H1 (cell line): ENCODE results near the gene PITPNM1. TPM values are rescaled to one million over a fixed set of nuclear protein-coding genes. Genes with fewer than 3 reads are reported as not detected.

Experiments
- CTCF ChIA-PET: fragments of 300-600 bp; sonication (Branson Sonifier 250); formaldehyde crosslinking; loops from one replicate; lab custom pipeline; 2021; ENCODE audit not compliant: partially characterized antibody; lab: Charles Lee
- POLR2A ChIA-PET: fragments of 300-600 bp; sonication (Branson Sonifier 250); formaldehyde crosslinking; loops from one replicate; lab custom pipeline; 2021; ENCODE audit warnings: inconsistent platforms; ENCODE audit not compliant: partially characterized antibody; lab: Charles Lee
- DNase-seq, 2 experiments: peaks; one replicate each; pipeline versions ENCODE4 v3.0.0 to v3.0.0-alpha.2; 2010 to 2022; ENCODE audit warnings: low spot score in 2 of 2, low read depth in 1 of 2, mixed read lengths in 1 of 2
- FAIRE-seq: peaks from 2 replicates; lab custom pipeline; 2011; peaks lifted over from hg19 to GRCh38; lab: Jason Lieb, UNC
- H2AFZ ChIP-seq: 2 replicates; pipeline ENCODE4 v1.8.1; 2012; ENCODE audit warnings: low read length, inconsistent platforms
- H2AK5ac ChIP-seq: 2 replicates; pipeline ENCODE4 v1.6.1; 2013; ENCODE audit warnings: low read depth, low read length
- H2BK120ac ChIP-seq: replicated peaks from 2 replicates; pipeline ENCODE3; 2013; ENCODE audit warnings: low read depth, low read length, inconsistent platforms
- H2BK12ac ChIP-seq: 2 replicates; pipeline ENCODE4 v1.6.1; 2013; ENCODE audit warnings: low read depth, low read length
- H2BK15ac ChIP-seq: 2 replicates; pipeline ENCODE4 v1.6.1; 2013; ENCODE audit warnings: low read length
- H2BK20ac ChIP-seq: 2 replicates; pipeline ENCODE4 v1.6.1; 2013; ENCODE audit warnings: low read length
- H2BK5ac ChIP-seq: 2 replicates; pipeline ENCODE4 v1.6.1; 2013; ENCODE audit warnings: low read depth, low read length
- H3K14ac ChIP-seq: 2 replicates; pipeline ENCODE4 v1.6.1; 2013; ENCODE audit warnings: inconsistent platforms; ENCODE audit not compliant: insufficient read length
- H3K18ac ChIP-seq: 2 replicates; pipeline ENCODE4 v1.6.1; 2013; ENCODE audit warnings: low read length; ENCODE audit errors: extremely low read depth
- H3K23ac ChIP-seq: 2 replicates; pipeline ENCODE4 v1.6.1; 2013; ENCODE audit warnings: inconsistent platforms; ENCODE audit not compliant: insufficient read length
- H3K23me2 ChIP-seq: 2 replicates; pipeline ENCODE4 v1.6.1; 2013; ENCODE audit warnings: low read depth, low read length
- H3K27ac ChIP-seq: 2 replicates; pipeline ENCODE4 v1.6.1; 2011; ENCODE audit warnings: low read depth, low read length, inconsistent platforms
- H3K27me3 ChIP-seq, 4 experiments: replicated peaks in 1 of 4; 1 replicate in 1 of 4; 2 replicates in 3 of 4; pipeline versions ENCODE4 v1.6.1 to v1.8.1; 2011 to 2013; ENCODE audit warnings: low read length in 3 of 4, mild to moderate bottlenecking in 3 of 4, inconsistent platforms in 2 of 4, mixed read lengths in 2 of 4, moderate library complexity in 1 of 4; ENCODE audit not compliant: control insufficient read depth in 3 of 4, insufficient read depth in 3 of 4; ENCODE audit errors: extremely low read depth in 1 of 4
- H3K36me3 ChIP-seq, 4 experiments: 2 replicates each; pipeline versions ENCODE4 v1.6.1 to v1.8.1; 2011 to 2013; ENCODE audit warnings: mild to moderate bottlenecking in 4 of 4, low read length in 3 of 4, moderate library complexity in 2 of 4, control low read depth in 1 of 4, inconsistent platforms in 1 of 4; ENCODE audit not compliant: insufficient read depth in 4 of 4, control insufficient read depth in 2 of 4
- H3K4ac ChIP-seq: replicated peaks from 2 replicates; pipeline ENCODE3; 2013; ENCODE audit warnings: low read length, low read depth, mixed read lengths, inconsistent platforms; ENCODE audit not compliant: insufficient read length
- H3K4me1 ChIP-seq, 4 experiments: replicated peaks in 1 of 4; 1 replicate in 1 of 4; 2 replicates in 3 of 4; pipeline versions ENCODE4 v1.6.1 to v1.8.1; 2011 to 2013; ENCODE audit warnings: low read length in 3 of 4, inconsistent platforms in 2 of 4, mixed read lengths in 1 of 4; ENCODE audit not compliant: insufficient read depth in 4 of 4, control insufficient read depth in 3 of 4
- H3K4me2 ChIP-seq, 2 experiments: 2 replicates each; pipeline versions ENCODE4 v1.6.1 to v1.8.1; 2011 to 2013; ENCODE audit warnings: low read depth in 2 of 2, low read length in 2 of 2, control low read depth in 1 of 2, inconsistent platforms in 1 of 2, mild to moderate bottlenecking in 1 of 2; ENCODE audit not compliant: insufficient read depth in 1 of 2
- H3K4me3 ChIP-seq, 4 experiments: fragments of 200-600, 300-600 bp in 1 of 4; sonication (generic), shearing (Covaris generic), sonication (Bioruptor Twin) in 1 of 4; 2 replicates each; pipeline versions ENCODE4 v1.5.1 to v1.8.1; 2011 to 2016; ENCODE audit warnings: low read length in 4 of 4, low read depth in 3 of 4, control low read depth in 2 of 4, inconsistent platforms in 2 of 4, mild to moderate bottlenecking in 2 of 4, mixed read lengths in 1 of 4, moderate library complexity in 1 of 4; ENCODE audit not compliant: insufficient read depth in 2 of 4; ENCODE audit errors: extremely low read depth in 1 of 4
- H3K56ac ChIP-seq: replicated peaks from 2 replicates; pipeline ENCODE3; 2013; ENCODE audit warnings: low read depth, mild to moderate bottlenecking, mixed read lengths, low read length, inconsistent platforms; ENCODE audit not compliant: insufficient read length
- H3K79me1 ChIP-seq: 2 replicates; pipeline ENCODE4 v1.6.1; 2013; ENCODE audit warnings: low read depth, low read length, control low read depth
- H3K79me2 ChIP-seq, 2 experiments: 2 replicates each; pipeline versions ENCODE4 v1.6.1 to v1.8.1; 2012 to 2013; ENCODE audit warnings: low read length in 2 of 2, mild to moderate bottlenecking in 2 of 2, inconsistent platforms in 1 of 2; ENCODE audit not compliant: insufficient read depth in 2 of 2, control insufficient read depth in 1 of 2
- H3K9ac ChIP-seq, 4 experiments: replicated peaks in 1 of 4; 1 replicate in 1 of 4; 2 replicates in 3 of 4; pipeline versions ENCODE4 v1.6.1 to v1.8.1; 2011 to 2013; ENCODE audit warnings: low read depth in 3 of 4, low read length in 3 of 4, control low read depth in 2 of 4, mild to moderate bottlenecking in 2 of 4, moderate library complexity in 2 of 4, inconsistent platforms in 1 of 4; ENCODE audit errors: extremely low read depth in 1 of 4
- H3K9me3 ChIP-seq, 2 experiments: 2 replicates each; pipeline versions ENCODE4 v1.6.1 to v1.8.1; 2012 to 2013; ENCODE audit warnings: mild to moderate bottlenecking in 2 of 2, moderate library complexity in 2 of 2, control low read depth in 1 of 2, inconsistent platforms in 1 of 2, low read depth in 1 of 2, low read length in 1 of 2, mixed read lengths in 1 of 2; ENCODE audit not compliant: insufficient read depth in 2 of 2
- H4K20me1 ChIP-seq, 2 experiments: replicated peaks in 1 of 2; 2 replicates each; pipeline versions ENCODE3 to v1.8.1; 2011 to 2013; ENCODE audit warnings: inconsistent platforms in 2 of 2, low read length in 2 of 2, mild to moderate bottlenecking in 1 of 2; ENCODE audit not compliant: insufficient read depth in 2 of 2, control insufficient read depth in 1 of 2
- H4K5ac ChIP-seq: 2 replicates; pipeline ENCODE4 v1.6.1; 2013; ENCODE audit warnings: low read length, low read depth, mixed read lengths, inconsistent platforms; ENCODE audit not compliant: insufficient read length
- H4K8ac ChIP-seq: 2 replicates; pipeline ENCODE4 v1.8.0; 2013; ENCODE audit warnings: mild to moderate bottlenecking, moderate library complexity, low read length, inconsistent platforms; ENCODE audit not compliant: insufficient read depth; ENCODE audit errors: extremely low read depth
- H4K91ac ChIP-seq: replicated peaks from 2 replicates; pipeline ENCODE3; 2013; ENCODE audit warnings: low read length, mixed read lengths, inconsistent platforms; ENCODE audit not compliant: insufficient read length
- SIRT6 ChIP-seq: IDR thresholded peaks from one replicate; pipeline ENCODE4 v1.7.1; 2012; ENCODE audit warnings: low read length, inconsistent platforms
- WGBS, 2 experiments: shearing (Covaris generic) in 1 of 2; methylation state at CpG; one replicate each; pipeline versions ENCODE4 v1.1.6 to v1.1.7; 2013 to 2015; ENCODE audit warnings: low lambda C conversion rate in 2 of 2, mixed read lengths in 2 of 2, inconsistent platforms in 1 of 2, low coverage in 1 of 2, missing lambda C conversion rate in 1 of 2; ENCODE audit not compliant: insufficient replicate concordance in 2 of 2, insufficient coverage in 1 of 2, insufficient read length in 1 of 2; ENCODE audit errors: extremely low coverage in 1 of 2, missing lambda C conversion rate in 1 of 2; 5-methylcytosine and 5-hydroxymethylcytosine counted together
- polyA plus RNA-seq, 7 experiments: library from polyadenylated mRNA; depleted of rRNA in 3 of 7; stranded (reverse) in 5 of 7; unstranded in 2 of 7; fragments of >200 nt in 5 of 7; fragments of 200-250 nt in 2 of 7; gene quantifications; 1 replicate in 5 of 7; 2 replicates in 1 of 7; 4 replicates in 1 of 7; pipeline versions ENCODE4 v1.2.1 to v1.2.3, GENCODE V29; 2011 to 2013; ENCODE audit warnings: missing spikeins in 2 of 7, mixed read lengths in 2 of 7
- total RNA-seq: library from RNA; stranded (reverse); fragmentation: NEBNext Ultra II Directional; extraction: Animal tissue kit (Norgen Biotek cat#: 25700); gene quantifications from 2 replicates; pipeline ENCODE4 v1.2.1, GENCODE V29; 2021

PITPNM1 gene
- total and polyA plus RNA-seq, 2 of the 8 experiments (the other 6 are each of a cell fraction or from before 2014, with no cell fraction given) = 27.2 to 52.7 TPM

DNA sequence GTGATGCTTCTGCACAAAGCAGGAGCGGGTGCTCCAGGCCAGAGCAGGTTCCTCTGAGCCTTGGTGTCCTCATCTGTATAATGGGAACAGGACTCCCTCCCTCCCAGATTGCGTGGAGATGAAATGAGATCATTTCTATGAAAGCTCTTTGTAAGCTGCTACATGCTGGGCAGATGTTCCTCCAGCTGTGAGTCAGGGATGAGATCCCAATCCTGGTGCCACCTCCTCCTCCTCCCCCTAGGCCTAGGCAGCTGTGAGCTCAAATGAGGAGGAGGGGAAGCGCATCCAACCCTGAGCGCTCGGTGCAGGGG, 25.1 kb upstream of the PITPNM1 start:
- Histone ChIP-seq H3K23ac (no peak overlapping the region), H3K4me3 (no peak overlapping the region), H2BK12ac (no peak overlapping the region), H3K23me2 (peaks cover 7% of the 10 kb centered on the region; the same call in 1 of the 2 replicates), H4K20me1 (no peaks in the 10 kb centered on the region), H2BK15ac (no peak overlapping the region), H3K9me3 (peaks cover 22 to 23% of the 10 kb centered on the region in 2 experiments), H3K36me3 (no peaks in the 10 kb centered on the region), H3K27me3 (no peaks in the 10 kb centered on the region), H4K5ac (no peak overlapping the region), H3K18ac (no peak overlapping the region), H3K79me2 (no peaks in the 10 kb centered on the region)
- no peak for DNase-seq
- TF ChIP-seq SIRT6 = no peak
- TF ChIP-seq, all 59 proteins: peak for 0
- H2BK5ac ChIP-seq = no peak overlapping the region
- FAIRE-seq = no peak
- no peak overlapping the region for H4K91ac ChIP-seq
- no peak overlapping the region for H3K4ac ChIP-seq
- no peak overlapping the region for H2AK5ac ChIP-seq
- H2AFZ ChIP-seq = no peak overlapping the region
- H3K4me2 ChIP-seq = no peak overlapping the region
- H2BK120ac ChIP-seq = no peak overlapping the region
- H2BK20ac ChIP-seq = no peak overlapping the region
- no peaks in the 10 kb centered on the region for H3K79me1 ChIP-seq
- no peak overlapping the region for H3K56ac ChIP-seq
- H3K27ac ChIP-seq = no peak overlapping the region
- no peak overlapping the region for H3K14ac ChIP-seq
- H3K9ac ChIP-seq = no peak overlapping the region
- H3K4me1 ChIP-seq = no peaks in the 10 kb centered on the region; a peak in 1 of 7 replicates
- CTCF ChIA-PET = interaction anchor here (1.2 to 2.7 kb wide), 2 partner anchors 12 to 141 kb away, joined by 3 to 11 read pairs; no protein-coding TSS in a partner anchor
- POLR2A ChIA-PET = interaction anchor here (0.6 to 1.2 kb wide), 2 partner anchors 12 to 159 kb away, joined by 3 to 7 read pairs; no protein-coding TSS in a partner anchor
- no peak overlapping the region; the same call in 1 of the 2 replicates for H4K8ac ChIP-seq
- WGBS, 2 experiments = 81% methylated on average over 3 of the region's 5 CpGs; no CpG with 5 or more reads in 1 of the 2 experiments
